ENCODE results near the gene MTURN. TPM values are rescaled to one million over a fixed set of nuclear protein-coding genes. Genes with fewer than 3 reads are reported as not detected.

The MTURN gene
- total RNA-seq, 1 experiment from 2014 or later = 89.4 TPM

- Histone ChIP-seq H3K4me3 (ENCODE audit: low read length) (no peak overlapping the region), H3K79me2 (ENCODE audit: low read length) (peaks cover 4% of the 10 kb centered on the region; the same call in 1 of the 2 replicates), H4K20me1 (ENCODE audit: insufficient read depth, low read depth, low read length) (no peaks in the 10 kb centered on the region), H3K36me3 (ENCODE audit: insufficient read depth, low read length) (no peaks in the 10 kb centered on the region; the same call in 1 of the 2 replicates), H2AFZ (ENCODE audit: low read length) (no peak overlapping the region), H3K9ac (ENCODE audit: low read length) (no peak overlapping the region), H3K27me3 (ENCODE audit: low read length) (no peaks in the 10 kb centered on the region), H3K9me3 (ENCODE audit: low read length) (no peaks in the 10 kb centered on the region; the same call in 1 of the 2 replicates), H3K9me2 (replicated peaks; ENCODE audit: insufficient read depth, low read length) (no peaks in the 10 kb centered on the region), H3K4me2 (ENCODE audit: low read depth, low read length, poor library complexity, severe bottlenecking) (no peak overlapping the region), H3K27ac (ENCODE audit: low read length) (peak overlapping the region; percentile 92), H3K4me1 (ENCODE audit: low read length) (peaks cover 79% of the 10 kb centered on the region)
- DNase-seq = no peak
Observed at GRCh38 chr7:30180718-30181117, 45.9 kb downstream of the MTURN start.

DNA sequence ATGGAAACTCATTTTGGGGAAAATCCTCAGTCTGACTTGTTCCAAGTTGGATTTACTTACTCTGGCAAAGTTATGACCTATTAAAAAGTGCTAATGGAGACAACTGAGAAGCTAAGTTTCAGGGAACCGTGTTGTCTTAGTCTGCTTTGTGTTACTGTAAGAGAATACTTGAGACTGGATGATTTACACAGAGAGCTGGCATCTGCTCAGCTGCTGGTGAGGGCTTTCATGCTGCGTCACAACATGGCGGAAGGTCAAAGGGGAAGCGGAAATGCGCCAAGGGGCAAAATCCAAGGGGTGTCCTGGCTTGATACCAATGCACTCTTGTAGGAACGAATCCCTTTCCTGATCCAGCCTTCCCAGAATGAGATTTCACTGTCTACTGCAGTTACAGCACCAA lies 46.4 kb downstream of the MTURN start:
- no peak overlapping the region for H3K4me3 ChIP-seq (ENCODE audit: low read length)
- H3K9me2 ChIP-seq (replicated peaks; ENCODE audit: insufficient read depth, low read length) = no peaks in the 10 kb centered on the region
- peaks cover under 1% of the 10 kb centered on the region; the same call in 1 of the 2 replicates for H3K9me3 ChIP-seq (ENCODE audit: low read length)
- H2AFZ ChIP-seq (ENCODE audit: low read length) = no peak overlapping the region
- peaks cover 75% of the 10 kb centered on the region for H3K4me1 ChIP-seq (ENCODE audit: low read length)
- no peaks in the 10 kb centered on the region; the same call in 1 of the 2 replicates for H3K36me3 ChIP-seq (ENCODE audit: insufficient read depth, low read length)
- H3K9ac ChIP-seq (ENCODE audit: low read length) = no peak overlapping the region
- no peak overlapping the region for H3K4me2 ChIP-seq (ENCODE audit: low read depth, low read length, poor library complexity, severe bottlenecking)
- no peaks in the 10 kb centered on the region for H3K27me3 ChIP-seq (ENCODE audit: low read length)
- H3K27ac ChIP-seq (ENCODE audit: low read length) = peak overlapping the region; percentile 92; the same call in 1 of the 2 replicates
- peaks cover 4% of the 10 kb centered on the region; the same call in 1 of the 2 replicates for H3K79me2 ChIP-seq (ENCODE audit: low read length)
- no peaks in the 10 kb centered on the region for H4K20me1 ChIP-seq (ENCODE audit: insufficient read depth, low read depth, low read length)
- no peak for DNase-seq

DNA sequence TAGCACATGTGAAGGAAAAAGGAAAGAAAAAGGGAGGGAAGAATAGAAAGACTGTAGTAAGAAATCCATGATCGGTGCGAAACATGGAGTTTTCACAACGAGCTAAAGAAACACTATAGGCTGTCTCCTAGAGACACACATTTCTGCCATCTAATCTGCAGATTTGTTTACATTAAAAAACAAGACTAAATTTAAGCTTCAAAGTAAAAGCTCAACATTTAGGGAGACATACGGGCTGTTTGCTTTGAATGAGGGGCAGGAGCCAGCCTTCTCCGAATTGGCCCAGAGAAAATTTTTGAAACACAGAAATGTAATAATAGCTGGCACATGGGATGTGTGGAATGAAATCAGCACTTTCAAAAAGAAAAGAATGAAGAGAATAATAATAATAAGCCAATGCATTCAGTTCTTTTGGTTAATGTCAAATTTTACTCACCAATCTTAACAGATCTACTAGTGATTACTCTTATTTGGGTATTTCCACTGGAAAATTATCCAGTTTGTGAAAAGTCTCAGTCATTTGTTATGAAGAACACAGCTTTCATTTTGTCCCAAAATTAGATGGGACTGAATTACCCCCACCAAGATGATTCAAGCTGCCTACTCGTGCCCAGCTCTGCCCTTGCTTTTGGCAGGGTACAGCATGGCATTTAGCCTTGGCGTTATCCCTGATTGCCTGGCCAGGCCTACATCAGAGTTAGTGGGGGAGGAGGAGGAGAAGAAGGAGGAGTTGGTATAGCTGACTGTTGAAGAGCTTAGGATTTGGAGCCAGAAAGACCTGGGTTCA lies 47.1 kb downstream of the MTURN start:
- no peaks in the 10 kb centered on the region for H3K9me2 ChIP-seq (replicated peaks; ENCODE audit: insufficient read depth, low read length)
- H3K36me3 ChIP-seq (ENCODE audit: insufficient read depth, low read length) = no peaks in the 10 kb centered on the region; the same call in 1 of the 2 replicates
- H3K4me3 ChIP-seq (ENCODE audit: low read length) = no peak overlapping the region
- H3K4me1 ChIP-seq (ENCODE audit: low read length) = peaks cover 67% of the 10 kb centered on the region
- no peaks in the 10 kb centered on the region for H4K20me1 ChIP-seq (ENCODE audit: insufficient read depth, low read depth, low read length)
- H3K9me3 ChIP-seq (ENCODE audit: low read length) = peaks cover 8% of the 10 kb centered on the region
- H3K79me2 ChIP-seq (ENCODE audit: low read length) = peaks cover 4% of the 10 kb centered on the region; the same call in 1 of the 2 replicates
- no peak overlapping the region for H3K9ac ChIP-seq (ENCODE audit: low read length)
- H2AFZ ChIP-seq (ENCODE audit: low read length) = no peak overlapping the region
- H3K4me2 ChIP-seq (ENCODE audit: low read depth, low read length, poor library complexity, severe bottlenecking) = no peak overlapping the region
- no peaks in the 10 kb centered on the region for H3K27me3 ChIP-seq (ENCODE audit: low read length)
- DNase-seq = no peak
- H3K27ac ChIP-seq (ENCODE audit: low read length) = peak overlapping the region; percentile 90

DNA sequence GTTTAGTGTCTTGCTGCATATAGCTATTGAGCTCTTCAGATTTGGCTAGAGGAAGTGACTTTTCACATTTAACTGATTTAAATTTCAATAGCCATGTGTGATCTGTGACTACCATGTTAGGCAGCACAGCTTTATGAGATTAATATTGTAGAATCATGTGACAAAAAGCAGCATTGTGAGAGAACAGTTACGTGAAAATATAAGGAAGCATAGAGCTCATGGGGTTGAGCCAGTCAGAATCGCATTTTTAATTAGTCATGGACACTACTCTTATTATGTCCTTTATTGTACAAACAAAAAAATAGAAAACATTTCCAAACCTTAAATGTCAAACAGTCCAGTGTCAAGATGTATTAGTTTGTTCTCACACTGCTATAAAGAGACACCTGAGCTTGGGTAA lies 48.0 kb downstream of the MTURN start:
- Histone ChIP-seq H2AFZ (ENCODE audit: low read length) (no peak overlapping the region), H3K4me1 (ENCODE audit: low read length) (peaks cover 59% of the 10 kb centered on the region), H3K9me3 (ENCODE audit: low read length) (peaks cover 11% of the 10 kb centered on the region), H3K4me3 (ENCODE audit: low read length) (no peak overlapping the region), H3K79me2 (ENCODE audit: low read length) (0 out of 2 replicates have a peak, but pooled peaks cover 1% of the 10 kb centered on the region), H4K20me1 (ENCODE audit: insufficient read depth, low read depth, low read length) (no peaks in the 10 kb centered on the region), H3K4me2 (ENCODE audit: low read depth, low read length, poor library complexity, severe bottlenecking) (no peak overlapping the region), H3K27me3 (ENCODE audit: low read length) (no peaks in the 10 kb centered on the region), H3K9me2 (replicated peaks; ENCODE audit: insufficient read depth, low read length) (no peaks in the 10 kb centered on the region), H3K36me3 (ENCODE audit: insufficient read depth, low read length) (peaks cover 5% of the 10 kb centered on the region; the same call in 1 of the 2 replicates), H3K27ac (ENCODE audit: low read length) (peak overlapping the region; percentile 90), H3K9ac (ENCODE audit: low read length) (no peak overlapping the region)
- peak; percentile 62 for DNase-seq

- no peaks in the 10 kb centered on the region for H3K9me2 ChIP-seq (replicated peaks; ENCODE audit: insufficient read depth, low read length)
- H3K36me3 ChIP-seq (ENCODE audit: insufficient read depth, low read length) = peaks cover 5% of the 10 kb centered on the region; the same call in 1 of the 2 replicates
- peaks cover 11% of the 10 kb centered on the region for H3K9me3 ChIP-seq (ENCODE audit: low read length)
- no peak for DNase-seq
- peaks cover 48% of the 10 kb centered on the region for H3K4me1 ChIP-seq (ENCODE audit: low read length)
- no peaks in the 10 kb centered on the region for H4K20me1 ChIP-seq (ENCODE audit: insufficient read depth, low read depth, low read length)
- peak overlapping the region; percentile 90 for H3K27ac ChIP-seq (ENCODE audit: low read length)
- no peak overlapping the region for H3K9ac ChIP-seq (ENCODE audit: low read length)
- peak overlapping the region; percentile 36 for H3K4me2 ChIP-seq (ENCODE audit: low read depth, low read length, poor library complexity, severe bottlenecking)
- no peak overlapping the region for H2AFZ ChIP-seq (ENCODE audit: low read length)
- no peak overlapping the region for H3K4me3 ChIP-seq (ENCODE audit: low read length)
- H3K27me3 ChIP-seq (ENCODE audit: low read length) = no peaks in the 10 kb centered on the region
- H3K79me2 ChIP-seq (ENCODE audit: low read length) = no peaks in the 10 kb centered on the region
Observed at GRCh38 chr7:30183749-30184369, 49.1 kb downstream of the MTURN start.

GRCh38 chr7:30184791-30185487 lies 50.2 kb downstream of the MTURN start:
- Histone ChIP-seq H4K20me1 (ENCODE audit: insufficient read depth, low read depth, low read length) (no peaks in the 10 kb centered on the region), H3K79me2 (ENCODE audit: low read length) (no peaks in the 10 kb centered on the region), H3K4me2 (ENCODE audit: low read depth, low read length, poor library complexity, severe bottlenecking) (peak overlapping the region; percentile 36), H2AFZ (ENCODE audit: low read length) (peak overlapping the region; percentile 29), H3K9me3 (ENCODE audit: low read length) (peaks cover 11% of the 10 kb centered on the region), H3K9ac (ENCODE audit: low read length) (peak overlapping the region; percentile 45), H3K27me3 (ENCODE audit: low read length) (no peaks in the 10 kb centered on the region), H3K9me2 (replicated peaks; ENCODE audit: insufficient read depth, low read length) (no peaks in the 10 kb centered on the region), H3K4me3 (ENCODE audit: low read length) (peak overlapping the region; percentile 17; the same call in 1 of the 2 replicates), H3K27ac (ENCODE audit: low read length) (peak overlapping the region; percentile 90), H3K4me1 (ENCODE audit: low read length) (peaks cover 38% of the 10 kb centered on the region), H3K36me3 (ENCODE audit: insufficient read depth, low read length) (peaks cover 5% of the 10 kb centered on the region; the same call in 1 of the 2 replicates)
- peak; percentile 91 for DNase-seq

- no peak overlapping the region for H3K4me3 ChIP-seq (ENCODE audit: low read length)
- no peak overlapping the region for H3K9ac ChIP-seq (ENCODE audit: low read length)
- no peaks in the 10 kb centered on the region for H3K9me2 ChIP-seq (replicated peaks; ENCODE audit: insufficient read depth, low read length)
- H4K20me1 ChIP-seq (ENCODE audit: insufficient read depth, low read depth, low read length) = no peaks in the 10 kb centered on the region
- no peaks in the 10 kb centered on the region for H3K79me2 ChIP-seq (ENCODE audit: low read length)
- H3K27ac ChIP-seq (ENCODE audit: low read length) = peak overlapping the region; percentile 90
- H3K4me2 ChIP-seq (ENCODE audit: low read depth, low read length, poor library complexity, severe bottlenecking) = peak overlapping the region; percentile 36
- no peak for DNase-seq
- H3K36me3 ChIP-seq (ENCODE audit: insufficient read depth, low read length) = peaks cover 5% of the 10 kb centered on the region; the same call in 1 of the 2 replicates
- H2AFZ ChIP-seq (ENCODE audit: low read length) = no peak overlapping the region
- H3K9me3 ChIP-seq (ENCODE audit: low read length) = peaks cover 11% of the 10 kb centered on the region
- no peaks in the 10 kb centered on the region for H3K27me3 ChIP-seq (ENCODE audit: low read length)
- peaks cover 34% of the 10 kb centered on the region for H3K4me1 ChIP-seq (ENCODE audit: low read length)
Observed at GRCh38 chr7:30185496-30185895, 50.7 kb downstream of the MTURN start.
